Regular cardiac myocyte (primary cell): Measurements from ENCODE around the gene GPN2. TPM values are rescaled to one million over a fixed set of nuclear protein-coding genes. Genes with fewer than 3 reads are reported as not detected.

ENCODE experiments used
- total RNA-seq: library from RNA; depleted of rRNA; stranded (reverse); fragments of >200 nt; gene quantifications from 2 replicates; pipeline ENCODE4 v1.2.3, GENCODE V29; 2014

The GPN2 gene
- total RNA-seq, result 7.5 and 8.7 TPM in 2 replicates

GRCh38 chr1:26889551-26890466 lies at the start of gene GPN2:
TSS of gene GPN2 (minus strand) at chr1:26890283. CDS start at chr1:26890096, 187 bp downstream.

GRCh38 chr1:26921540-26922430 lies 31.7 kb upstream of the GPN2 start, which contains the start of gene NUDC:
TSS of gene NUDC (plus strand) at chr1:26921743. CDS start at chr1:26921849, 106 bp downstream.

GRCh38 chr1:26913754-26914619 lies 23.9 kb upstream of the GPN2 start, which contains the start of gene NR0B2:
TSS of gene NR0B2 (minus strand) at chr1:26913975. CDS start at chr1:26913940, 35 bp downstream.

GRCh38 chr1:26900001-26900814 lies 10.1 kb upstream of the GPN2 start, which contains the start of gene GPATCH3:
TSS of gene GPATCH3 (minus strand) at chr1:26900467. CDS start at chr1:26900442, 25 bp downstream.

GRCh38 chr1:26862781-26863684 lies 27.1 kb downstream of the GPN2 start, which contains the start of gene SFN:
TSS of gene SFN (plus strand) at chr1:26863149. CDS start at chr1:26863213, 64 bp downstream.

DNA sequence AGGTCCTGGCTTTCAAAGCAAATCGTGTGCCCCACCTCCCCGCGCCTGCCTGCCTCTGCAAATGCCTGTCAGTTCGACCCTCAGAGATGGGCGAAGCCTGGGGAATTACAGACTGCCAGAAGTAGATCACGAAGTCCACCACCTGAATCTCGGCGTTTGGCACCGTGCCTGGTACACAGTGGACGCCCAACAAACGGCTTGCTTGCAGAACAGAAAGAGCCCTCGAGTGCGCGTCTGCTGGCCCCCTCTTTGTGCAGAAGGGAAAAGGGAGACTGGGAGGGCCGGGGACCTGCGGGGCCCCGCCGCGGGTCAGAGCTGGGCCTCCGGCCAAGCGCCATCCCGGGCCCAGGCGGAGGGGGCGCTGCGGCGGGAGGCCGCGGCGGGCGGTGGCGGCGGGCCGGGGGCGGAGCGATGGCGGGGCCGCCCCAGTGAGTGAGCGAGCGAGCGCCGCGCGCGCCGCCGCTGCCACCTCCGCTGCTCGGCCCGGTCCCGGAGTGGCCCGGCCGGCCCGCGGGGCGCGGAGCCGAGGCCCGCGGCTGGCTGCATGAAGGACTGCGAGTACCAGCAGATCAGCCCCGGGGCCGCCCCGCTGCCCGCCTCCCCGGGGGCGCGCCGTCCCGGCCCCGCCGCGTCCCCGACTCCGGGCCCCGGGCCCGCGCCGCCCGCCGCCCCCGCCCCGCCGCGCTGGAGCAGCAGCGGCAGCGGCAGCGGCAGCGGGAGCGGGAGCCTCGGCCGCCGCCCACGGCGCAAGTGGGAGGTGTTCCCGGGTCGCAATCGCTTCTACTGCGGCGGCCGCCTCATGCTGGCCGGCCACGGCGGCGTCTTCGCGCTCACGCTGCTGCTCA lies 63.6 kb downstream of the GPN2 start, which contains the start of gene ZDHHC18:
Gene ZDHHC18, plus strand, starts transcription at position 428 of the 845 bp plus-strand sequence. Its CDS starts 117 bp downstream, at position 545.

Other genes with a start within 250 kb of the GPN2 start
- 7.0 and 11.9 TPM in 2 replicates for gene ARID1A, start 194.3 kb downstream of the GPN2 start, total RNA-seq
- 11.7 and 29.6 TPM in 2 replicates for gene PIGV, start 102.3 kb downstream of the GPN2 start, total RNA-seq
- gene ZDHHC18, start 63.6 kb downstream of the GPN2 start, total RNA-seq, result 7.7 and 10.4 TPM in 2 replicates
- gene SFN, start 27.1 kb downstream of the GPN2 start, total RNA-seq, result 0.56 and 2.7 TPM in 2 replicates
- gene GPATCH3, start 10.2 kb upstream of the GPN2 start, total RNA-seq, result 6.5 and 10.2 TPM in 2 replicates
- gene NR0B2, start 23.7 kb upstream of the GPN2 start, total RNA-seq, result not detected in 2 replicates
- gene NUDC, start 31.5 kb upstream of the GPN2 start, total RNA-seq, result 18.3 and 71.9 TPM in 2 replicates
- gene KDF1, start 70.2 kb upstream of the GPN2 start, total RNA-seq, result 0.28 TPM in 1 of 2 replicates, not detected in the other
- gene TRNP1, start 103.4 kb upstream of the GPN2 start, total RNA-seq, result 12.1 and 17.4 TPM in 2 replicates
- 1.4 and 1.9 TPM in 2 replicates for gene TENT5B, start 122.6 kb upstream of the GPN2 start, total RNA-seq